HG02798 (cell line): ENCODE data around the gene MANEA.
"Not testable (repeated sequence)": the region's sequence is repeated elsewhere in the genome, so short reads cannot be mapped to it uniquely, and the experiment has no call there.

Experiments used
- ATAC-seq: cut with Tn5 transposase; IDR thresholded peaks from one replicate; pipeline ENCODE4 v1.9.1; 2021; ENCODE audit warnings: mild to moderate bottlenecking; ENCODE audit not compliant: unreplicated experiment, poor library complexity

MANEA gene

GRCh38 chr6:95584226-95584625, 6.9 kb downstream of the MANEA start:
- ATAC-seq = not testable (repeated sequence)

- ATAC-seq = no peak
These were observed 10.7 kb downstream of the MANEA start for GRCh38 chr6:95587989-95588388.

GRCh38 chr6:95589067-95589466, 11.7 kb downstream of the MANEA start:
- no peak for ATAC-seq

GRCh38 chr6:95589826-95590570, 12.7 kb downstream of the MANEA start:
- ATAC-seq = no peak

GRCh38 chr6:95593025-95593424, 15.7 kb downstream of the MANEA start:
- no peak for ATAC-seq

GRCh38 chr6:95596021-95596420, 18.7 kb downstream of the MANEA start:
- no peak for ATAC-seq

GRCh38 chr6:95599706-95600105, 22.4 kb downstream of the MANEA start:
- ATAC-seq = peak; percentile 44

- ATAC-seq = no peak
These were observed 23.8 kb downstream of the MANEA start for GRCh38 chr6:95601133-95601532.

- ATAC-seq = no peak
These were observed 36.8 kb downstream of the MANEA start for GRCh38 chr6:95614094-95614493.

- no peak for ATAC-seq
These were observed 52.2 kb downstream of the MANEA start for GRCh38 chr6:95629551-95629950.

- no peak for ATAC-seq
These were observed 59.5 kb downstream of the MANEA start for GRCh38 chr6:95636552-95637431.

- ATAC-seq = no peak
These were observed 71.3 kb downstream of the MANEA start for GRCh38 chr6:95648636-95649035.

- no peak for ATAC-seq
These were observed 72.1 kb downstream of the MANEA start for GRCh38 chr6:95649451-95649850.

- ATAC-seq = no peak
These were observed 76.8 kb downstream of the MANEA start for GRCh38 chr6:95654176-95654575.

- ATAC-seq = no peak
These were observed 81.6 kb downstream of the MANEA start for GRCh38 chr6:95658886-95659285.
